Limb (tissue), 2 donors: ENCODE measurements around the gene NOXA1.
A peak's percentile ranks its signal among the peaks of the same experiment; 100 is the strongest.
"Not testable (repeated sequence)": the region's sequence is repeated elsewhere in the genome, so short reads cannot be mapped to it uniquely, and the experiment has no call there.

Experiments
- DNase-seq, 2 donors: peaks; one replicate each; pipeline ENCODE4 v3.0.0-alpha.2; 2016; ENCODE audit errors: extremely low spot score in 2 of 2

NOXA1 gene

DNA sequence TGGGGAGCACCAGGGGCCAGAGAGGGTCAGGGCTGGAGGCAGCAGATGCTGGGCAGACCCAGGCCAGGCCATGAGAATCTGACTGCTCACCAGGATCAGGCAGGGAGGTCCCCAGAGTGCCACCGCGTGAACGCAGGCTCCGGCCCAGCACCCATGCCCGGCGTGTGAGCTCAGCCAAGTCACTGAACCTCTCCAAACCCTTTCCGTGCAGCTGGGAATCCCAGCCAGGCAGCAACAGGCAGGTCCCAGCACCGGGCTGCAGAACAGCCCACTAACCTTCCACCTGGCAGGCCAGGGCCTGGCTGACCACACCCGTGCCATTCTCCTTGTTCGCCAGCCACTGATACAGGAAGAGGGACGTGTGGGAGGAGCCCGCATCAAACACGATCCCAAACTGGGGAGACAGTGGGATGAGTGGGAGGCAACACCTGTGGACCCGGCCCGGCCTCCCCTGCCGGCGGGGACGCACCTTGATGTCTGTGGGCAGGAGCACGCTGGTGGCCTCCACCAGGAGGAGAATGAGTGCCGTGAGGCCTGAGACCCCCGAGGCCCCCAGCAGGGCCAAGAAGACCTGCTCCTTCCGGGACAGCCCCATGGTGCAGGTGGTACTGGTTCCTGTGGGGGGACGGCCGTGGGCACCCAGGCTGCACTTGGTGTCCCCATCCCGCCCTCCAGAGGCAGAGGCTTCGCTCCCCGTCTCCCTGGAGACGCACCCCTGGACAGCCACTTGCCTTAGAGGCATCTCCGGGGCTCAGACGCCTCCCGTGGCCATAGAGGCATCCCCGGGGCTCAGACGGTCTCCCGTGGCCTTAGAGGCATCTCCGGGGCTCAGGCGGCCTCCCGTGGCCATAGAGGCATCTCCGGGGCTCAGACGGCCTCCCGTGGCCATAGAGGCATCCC lies 14.7 kb downstream of the NOXA1 start:
- DNase-seq: no peak

DNA sequence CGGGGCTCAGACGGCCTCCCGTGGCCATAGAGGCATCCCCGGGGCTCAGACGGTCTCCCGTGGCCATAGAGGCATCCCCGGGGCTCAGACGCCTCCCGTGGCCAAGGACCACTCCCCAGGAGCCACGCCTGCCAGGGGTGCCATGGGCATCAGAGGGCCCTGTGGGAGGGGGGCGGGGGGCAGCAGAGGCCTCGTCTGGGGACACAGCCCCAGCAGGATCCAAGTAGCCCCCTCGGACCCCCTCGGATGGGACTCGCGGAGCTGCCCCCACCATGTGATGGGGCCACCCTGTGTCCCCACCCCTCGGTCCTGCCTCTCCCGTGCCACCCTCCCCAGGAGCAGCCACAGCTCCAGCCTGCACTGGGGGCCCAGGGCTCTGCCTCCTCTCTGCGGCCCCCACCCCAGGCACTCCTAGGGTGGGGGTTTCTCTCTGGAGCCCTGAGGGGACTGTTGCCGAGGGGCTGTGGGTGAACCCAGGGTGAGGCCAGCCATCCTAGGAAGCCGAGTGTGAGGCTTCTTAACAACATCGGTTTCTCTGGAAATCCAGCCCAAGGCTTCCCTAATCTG lies 15.5 kb downstream of the NOXA1 start:
- no peak for DNase-seq

DNA sequence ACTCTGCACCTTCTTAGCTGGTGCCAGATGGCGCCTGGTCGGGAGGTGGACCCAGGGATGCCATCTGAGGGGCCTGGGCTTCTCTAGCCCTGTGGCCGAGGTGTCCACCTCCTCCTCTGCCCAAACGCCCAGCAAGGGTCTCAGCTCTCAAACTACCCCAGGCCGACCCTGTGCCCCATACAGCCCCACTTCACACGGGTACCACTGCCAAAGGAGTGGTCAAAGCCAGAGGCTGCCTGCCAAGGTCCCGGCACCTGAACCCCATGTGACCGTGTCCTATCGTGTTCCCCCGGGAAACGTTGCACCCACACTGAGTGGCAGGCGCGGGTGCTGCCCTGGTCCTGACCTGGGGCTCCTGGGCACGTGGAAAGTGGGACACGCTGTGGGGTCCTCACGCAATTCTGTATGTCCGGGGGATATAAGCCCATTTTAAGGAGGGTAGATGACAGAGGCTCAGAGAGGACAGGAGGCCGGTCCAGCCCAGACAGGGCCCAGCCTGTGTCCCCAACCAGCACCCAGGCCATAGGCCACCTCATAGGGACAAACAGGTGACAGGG lies 16.0 kb downstream of the NOXA1 start:
- no peak for DNase-seq

DNA sequence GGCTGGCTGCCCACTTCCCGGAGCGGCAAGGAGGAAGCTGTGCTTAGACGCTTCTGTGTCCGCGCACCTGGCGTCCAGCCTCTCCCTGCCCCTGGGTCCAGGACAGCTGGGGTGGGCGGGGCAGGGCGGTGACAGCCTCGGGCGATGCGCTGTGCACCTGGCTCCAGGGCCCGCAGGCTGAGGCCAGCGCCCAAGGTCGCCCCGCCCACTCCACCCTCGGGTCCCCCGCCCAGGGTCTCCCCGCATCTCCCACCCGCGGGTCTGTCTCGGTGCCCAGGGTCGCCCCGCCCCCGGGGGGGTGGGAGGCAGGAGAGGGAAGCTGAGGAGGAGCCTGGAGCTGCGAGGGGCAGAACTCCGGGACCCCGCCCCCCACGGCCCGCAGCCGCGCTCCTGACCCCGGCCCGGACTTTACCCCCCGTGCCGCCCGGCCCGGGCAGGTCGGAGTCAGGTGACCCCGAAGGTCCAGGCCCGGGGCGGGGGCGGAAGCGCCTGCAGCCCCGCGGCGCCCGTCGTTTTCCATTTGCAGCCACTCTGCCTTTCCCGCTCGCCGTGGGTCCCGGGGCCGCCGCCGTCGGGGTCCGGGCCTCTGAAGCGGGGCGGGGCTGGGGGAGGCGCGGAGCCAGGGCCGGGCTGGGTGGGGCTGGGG lies 18.2 kb downstream of the NOXA1 start, which contains the start of gene ENTPD8:
TSS of gene ENTPD8 (minus strand) at position 69 of the 646 bp plus-strand sequence. CDS start 3,072 bp downstream, outside the sequence.
- peak in 1 of 2 donors; percentile 74 for DNase-seq

DNA sequence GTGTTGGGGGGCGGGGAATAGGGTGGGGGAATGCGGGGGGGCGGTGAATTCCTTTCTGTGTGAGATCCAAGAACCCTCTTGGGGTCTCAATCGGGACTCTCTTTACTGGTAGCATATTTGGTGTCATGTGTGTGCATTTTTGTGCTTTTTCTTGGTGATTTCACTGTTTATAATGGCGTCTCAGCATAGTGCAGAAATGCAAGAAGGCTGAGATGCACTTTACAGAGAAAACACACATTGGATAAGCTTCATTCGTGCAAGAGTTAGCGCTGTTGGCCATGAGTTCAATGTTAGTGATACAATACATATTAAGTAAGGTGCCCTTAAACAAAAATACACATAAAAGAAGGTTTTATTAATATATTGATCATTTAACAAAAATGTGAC lies 18.7 kb downstream of the NOXA1 start:
- no peak for DNase-seq

DNA sequence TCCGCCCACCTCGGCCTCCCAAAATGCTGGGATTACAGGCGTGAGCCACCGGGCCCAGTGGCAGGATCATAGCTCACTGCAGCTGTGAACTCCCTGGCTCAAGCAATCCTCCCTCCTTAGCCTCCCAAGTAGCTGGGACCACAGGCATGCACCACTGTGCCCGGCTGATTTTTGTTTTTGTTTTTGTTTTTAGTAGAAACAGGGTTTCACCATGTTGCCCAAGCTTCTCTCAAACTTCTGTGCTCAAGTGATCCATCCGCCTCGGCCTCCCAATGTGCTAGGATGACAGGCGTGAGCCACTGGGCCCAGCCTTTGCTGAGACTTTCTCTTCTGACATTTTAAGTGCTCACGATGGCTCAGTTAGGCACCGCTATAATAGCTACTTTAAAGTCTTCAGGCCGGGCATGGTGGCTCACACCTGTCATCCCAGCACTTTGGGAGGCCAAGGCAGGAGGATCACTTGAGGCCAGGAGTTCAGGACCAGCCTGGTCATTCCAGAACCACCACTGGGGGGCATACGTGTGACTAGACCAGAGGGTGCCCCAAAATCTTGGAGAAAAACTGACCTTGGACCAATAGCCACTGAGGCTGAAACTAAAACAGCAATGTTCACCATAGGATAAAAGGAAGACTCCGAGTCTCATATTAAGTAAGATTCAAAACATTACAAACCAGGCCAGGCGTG lies 21.1 kb downstream of the NOXA1 start:
- DNase-seq: no peak

DNA sequence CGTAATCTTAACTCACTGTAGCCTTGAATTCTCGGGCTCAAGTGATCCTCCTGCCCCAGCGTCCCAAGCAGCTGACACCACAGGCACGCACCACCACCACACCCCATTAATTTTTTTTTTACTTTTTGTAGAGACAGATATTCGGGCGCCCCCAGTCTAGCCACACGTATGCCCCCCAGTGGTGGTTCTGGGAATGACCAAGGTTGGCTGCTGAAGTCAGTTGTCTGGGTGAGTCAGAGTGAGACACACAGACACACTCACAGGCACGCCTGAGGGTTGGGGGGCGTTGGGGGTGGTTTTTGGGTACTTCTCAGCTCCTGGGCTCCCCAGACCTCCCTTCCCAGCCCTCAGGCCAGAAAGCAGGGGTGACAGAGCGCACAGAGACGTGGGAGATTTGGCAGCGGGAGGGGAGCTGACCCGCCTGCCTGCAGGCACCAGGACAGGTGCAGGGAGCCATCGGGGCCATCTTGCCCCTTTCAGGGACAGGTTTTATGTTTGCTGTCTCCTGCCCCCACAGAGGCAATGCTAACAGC lies 22.1 kb downstream of the NOXA1 start:
- DNase-seq: peak in 1 of 2 donors; percentile 81

DNA sequence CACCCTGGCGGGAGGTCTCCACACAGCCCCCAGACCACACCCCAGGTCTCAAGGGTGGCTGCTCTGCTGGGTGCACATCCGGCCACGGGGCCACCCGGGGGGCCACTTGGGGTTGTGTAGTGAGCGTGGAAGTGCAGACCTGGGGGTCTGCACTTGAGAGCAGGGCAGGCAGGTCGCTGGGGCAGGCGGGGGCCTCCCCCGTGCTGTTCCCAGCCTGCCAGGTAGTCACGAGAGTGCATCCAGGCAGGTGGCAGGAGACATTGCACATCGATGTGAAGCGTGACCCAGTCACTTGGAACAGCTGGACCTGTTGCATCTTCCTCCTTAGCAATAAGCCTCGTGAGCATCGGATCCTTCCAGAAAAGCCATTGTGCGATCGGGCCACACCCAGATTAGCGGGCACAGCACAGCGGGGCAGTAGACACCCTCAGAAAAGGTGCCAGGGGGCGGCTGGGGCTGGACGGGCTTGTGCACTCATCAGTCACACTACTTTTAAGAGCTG lies 22.8 kb downstream of the NOXA1 start:
- no peak for DNase-seq

DNA sequence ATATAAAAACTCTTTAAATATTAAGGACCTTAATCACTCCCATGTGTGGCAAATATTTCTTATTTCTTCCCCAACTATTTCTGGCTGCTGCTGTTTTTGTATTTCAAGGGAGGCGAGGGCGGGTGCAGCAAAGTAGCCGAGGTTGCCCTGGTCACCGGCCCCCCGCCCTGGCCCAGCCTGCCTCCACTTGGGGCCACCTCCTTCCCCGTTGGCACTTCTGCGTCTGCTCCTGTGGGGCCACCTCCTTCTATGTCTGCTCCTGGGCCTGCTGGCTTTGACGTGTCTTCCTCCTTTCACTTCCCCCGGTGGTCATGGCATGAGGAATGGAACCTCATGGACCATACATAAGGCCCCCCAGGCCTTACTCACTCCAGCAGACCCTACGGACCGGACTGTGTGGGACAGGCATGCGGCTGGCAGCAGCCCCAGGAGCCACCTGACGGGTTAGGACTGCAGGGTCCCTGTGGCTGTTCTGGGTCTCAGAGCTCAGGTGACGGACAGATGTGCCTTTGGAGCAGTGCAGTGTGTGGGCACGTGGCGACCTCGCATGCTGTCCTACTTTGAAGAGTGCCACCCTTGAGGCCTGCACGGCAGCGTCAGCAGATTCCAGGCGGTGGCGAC lies 23.8 kb downstream of the NOXA1 start:
- no peak for DNase-seq

DNA sequence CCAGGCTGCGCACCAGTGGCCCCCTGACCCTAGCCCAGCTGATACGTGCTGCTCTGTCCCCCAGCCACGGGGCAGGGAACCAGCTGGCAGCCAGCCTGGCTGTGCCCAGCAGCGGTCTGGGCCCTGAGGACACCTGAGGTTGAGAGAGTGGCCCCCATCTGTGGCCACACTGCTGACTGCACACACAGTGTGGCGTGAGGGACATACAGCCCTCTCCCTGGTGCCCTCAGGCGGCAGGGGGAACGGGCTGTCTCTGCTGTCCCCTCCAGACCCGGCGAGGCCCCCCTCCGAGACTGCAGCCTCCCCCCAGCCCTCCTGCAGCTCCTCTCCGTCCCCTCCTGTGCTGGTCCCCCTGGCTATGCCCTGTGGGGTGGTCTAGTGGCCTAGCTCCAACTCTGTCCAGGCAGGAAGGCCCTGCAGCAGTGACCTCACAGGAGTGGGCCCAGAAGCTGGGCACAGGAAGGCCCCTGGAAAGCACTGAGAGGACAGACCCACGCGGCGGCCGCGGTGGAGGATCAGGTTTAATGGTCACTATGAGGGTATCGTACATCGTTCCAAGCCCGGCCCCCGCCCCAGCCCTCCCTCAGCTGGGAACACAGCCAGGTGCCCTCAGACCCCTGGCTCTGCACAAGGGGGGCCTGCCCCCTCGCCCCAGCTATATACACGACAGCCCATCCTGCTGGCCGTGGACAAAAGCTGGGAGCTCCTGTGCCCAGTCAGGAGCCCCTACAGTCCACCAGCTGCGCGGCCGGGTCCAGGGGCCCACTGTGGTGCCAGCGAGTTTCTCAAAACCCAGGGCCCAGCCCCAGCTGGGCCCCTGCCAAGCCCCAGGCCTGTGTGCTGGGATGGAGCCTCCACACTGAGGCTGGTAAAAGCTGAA lies 24.8 kb downstream of the NOXA1 start:
- no peak for DNase-seq

DNA sequence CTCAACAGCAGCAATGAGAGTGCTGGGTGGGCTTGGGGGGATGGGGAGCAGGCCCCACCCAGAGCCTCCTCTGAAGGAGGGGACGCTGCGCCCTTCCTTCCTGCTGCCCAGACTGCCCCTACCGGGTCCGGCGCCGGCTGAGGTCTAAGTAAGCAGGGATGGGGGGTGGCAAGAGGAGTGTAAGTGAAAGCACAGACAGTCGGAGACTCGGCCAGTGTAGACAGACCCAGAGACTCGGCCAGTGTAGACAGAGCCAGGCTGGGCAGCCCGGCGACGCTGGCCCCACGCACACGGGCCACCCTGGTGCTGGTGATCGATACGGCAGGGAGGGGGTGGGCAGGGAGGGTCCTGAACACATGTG lies 25.4 kb downstream of the NOXA1 start:
- no peak for DNase-seq

DNA sequence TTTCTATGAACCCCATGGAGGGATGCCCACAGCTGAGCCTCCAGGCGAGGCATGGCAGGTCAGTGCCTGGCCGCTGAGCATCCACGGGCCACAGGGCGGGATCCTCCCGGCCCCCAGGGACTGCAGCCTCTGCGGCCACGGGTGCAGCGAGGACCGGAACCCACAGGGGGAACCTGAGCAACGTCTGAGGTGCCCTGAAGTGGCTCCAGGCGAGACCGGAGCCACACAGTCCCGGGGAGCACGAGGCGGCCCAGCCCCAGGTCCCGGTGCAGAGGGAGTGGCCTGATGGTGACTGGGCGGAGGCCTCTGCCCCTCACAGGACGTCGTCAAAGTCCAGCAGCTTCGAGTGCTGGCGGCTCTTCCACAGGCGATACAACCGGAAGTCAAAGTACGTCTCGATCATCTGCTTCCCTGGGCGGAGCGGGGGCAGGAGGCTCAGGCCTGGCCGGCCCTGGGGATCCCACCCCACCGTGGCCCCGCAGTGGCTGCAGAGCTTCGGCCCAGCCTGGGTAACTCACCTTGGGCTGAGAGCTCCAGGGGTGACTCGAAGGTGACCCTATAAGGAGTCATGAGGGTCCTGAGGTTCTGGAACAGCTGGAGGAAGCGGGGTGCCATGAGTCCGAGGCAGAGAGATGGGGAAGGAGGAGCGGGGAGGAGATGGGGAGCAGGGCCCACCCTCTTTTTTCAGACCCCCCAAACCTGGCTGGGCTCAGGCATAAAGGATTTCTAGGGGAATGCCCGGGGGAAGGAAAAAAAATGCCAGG lies 26.1 kb downstream of the NOXA1 start:
- DNase-seq: no peak

DNA sequence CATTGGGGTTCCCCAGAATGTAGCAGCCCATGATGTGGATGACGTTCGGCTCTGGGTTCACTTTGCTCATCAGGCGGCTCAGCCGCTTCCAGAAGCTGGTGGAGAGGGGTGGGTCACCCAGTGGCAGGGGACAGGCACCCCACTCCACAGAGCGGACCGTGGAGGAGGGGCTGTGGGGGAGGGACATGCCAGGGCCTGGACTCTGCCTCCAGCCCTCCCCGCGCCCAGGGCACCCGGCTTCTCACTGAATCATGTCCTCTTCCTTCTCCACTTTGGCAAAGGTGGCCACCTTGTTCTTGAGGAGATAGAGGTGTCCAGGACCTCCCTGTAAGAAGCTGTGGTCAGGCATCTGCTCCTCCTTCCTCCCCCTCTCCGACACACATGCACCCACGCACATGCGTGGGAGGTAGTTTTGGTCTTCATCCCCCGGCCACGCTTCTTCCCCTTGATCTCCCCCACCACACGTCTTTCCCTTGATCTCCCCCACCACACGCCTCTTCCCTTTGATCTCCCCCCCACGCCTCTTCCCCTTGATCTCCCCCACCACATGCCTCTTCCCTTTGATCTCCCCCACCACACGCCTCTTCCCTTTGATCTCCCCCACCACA lies 26.8 kb downstream of the NOXA1 start:
- DNase-seq: peak in 1 of 2 donors; percentile 28

DNA sequence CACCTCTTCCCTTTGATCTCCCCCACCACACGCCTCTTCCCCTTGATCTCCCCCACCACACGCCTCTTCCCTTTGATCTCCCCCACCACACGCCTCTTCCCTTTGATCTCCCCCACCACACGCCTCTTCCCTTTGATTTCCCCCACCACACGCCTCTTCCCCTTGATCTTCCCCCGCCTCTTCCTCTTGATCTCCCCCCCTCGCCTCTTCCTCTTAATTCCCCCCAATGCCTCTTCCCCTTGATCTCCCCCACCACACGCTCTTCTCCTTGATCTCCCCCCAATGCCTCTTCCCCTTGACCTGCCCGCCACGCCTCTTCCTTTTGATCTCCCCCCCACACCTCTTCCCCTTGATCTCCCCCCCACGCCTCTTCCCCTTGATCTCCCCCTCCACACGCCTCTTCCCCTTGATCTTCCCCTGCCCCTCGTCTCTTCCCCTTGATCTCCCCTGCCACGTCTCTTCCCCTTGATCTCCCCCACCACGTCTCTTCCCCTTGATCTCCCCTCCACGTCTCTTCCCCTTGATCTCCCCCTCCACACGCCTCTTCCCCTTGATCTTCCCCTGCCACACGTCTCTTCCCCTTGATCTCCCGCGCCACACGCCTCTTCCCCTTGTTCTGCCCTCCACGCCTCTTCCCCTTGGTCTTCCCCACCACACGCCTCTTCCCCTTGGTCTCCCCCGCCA lies 27.5 kb downstream of the NOXA1 start:
- not testable (repeated sequence) for DNase-seq

DNA sequence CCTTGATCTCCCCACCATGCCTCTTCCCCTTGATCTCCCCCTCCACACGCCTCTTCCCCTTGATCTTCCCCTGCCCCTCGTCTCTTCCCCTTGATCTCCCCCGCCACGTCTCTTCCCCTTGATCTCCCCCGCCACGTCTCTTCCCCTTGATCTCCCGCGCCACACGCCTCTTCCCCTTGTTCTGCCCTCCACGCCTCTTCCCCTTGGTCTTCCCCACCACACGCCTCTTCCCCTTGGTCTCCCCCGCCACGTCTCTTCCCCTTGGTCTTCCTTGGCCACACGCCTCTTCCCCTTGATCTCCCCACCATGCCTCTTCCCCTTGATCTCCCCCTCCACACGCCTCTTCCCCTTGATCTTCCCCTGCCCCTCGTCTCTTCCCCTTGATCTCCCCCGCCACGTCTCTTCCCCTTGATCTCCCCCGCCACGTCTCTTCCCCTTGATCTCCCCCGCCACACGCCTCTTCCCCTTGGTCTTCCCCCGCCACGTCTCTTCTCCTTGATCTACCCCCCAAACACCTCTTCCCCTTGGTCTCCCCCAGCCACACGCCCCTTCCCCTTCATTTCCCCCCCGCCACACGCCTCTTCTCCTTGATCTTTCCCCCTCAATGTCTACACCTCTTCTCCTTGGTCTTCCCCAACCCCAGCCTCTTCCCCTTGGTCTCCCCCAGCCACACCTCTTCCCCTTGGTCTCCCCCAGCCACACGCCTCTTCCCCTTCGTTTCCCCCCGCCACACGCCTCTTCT lies 28.2 kb downstream of the NOXA1 start:
- not testable (repeated sequence) for DNase-seq

DNA sequence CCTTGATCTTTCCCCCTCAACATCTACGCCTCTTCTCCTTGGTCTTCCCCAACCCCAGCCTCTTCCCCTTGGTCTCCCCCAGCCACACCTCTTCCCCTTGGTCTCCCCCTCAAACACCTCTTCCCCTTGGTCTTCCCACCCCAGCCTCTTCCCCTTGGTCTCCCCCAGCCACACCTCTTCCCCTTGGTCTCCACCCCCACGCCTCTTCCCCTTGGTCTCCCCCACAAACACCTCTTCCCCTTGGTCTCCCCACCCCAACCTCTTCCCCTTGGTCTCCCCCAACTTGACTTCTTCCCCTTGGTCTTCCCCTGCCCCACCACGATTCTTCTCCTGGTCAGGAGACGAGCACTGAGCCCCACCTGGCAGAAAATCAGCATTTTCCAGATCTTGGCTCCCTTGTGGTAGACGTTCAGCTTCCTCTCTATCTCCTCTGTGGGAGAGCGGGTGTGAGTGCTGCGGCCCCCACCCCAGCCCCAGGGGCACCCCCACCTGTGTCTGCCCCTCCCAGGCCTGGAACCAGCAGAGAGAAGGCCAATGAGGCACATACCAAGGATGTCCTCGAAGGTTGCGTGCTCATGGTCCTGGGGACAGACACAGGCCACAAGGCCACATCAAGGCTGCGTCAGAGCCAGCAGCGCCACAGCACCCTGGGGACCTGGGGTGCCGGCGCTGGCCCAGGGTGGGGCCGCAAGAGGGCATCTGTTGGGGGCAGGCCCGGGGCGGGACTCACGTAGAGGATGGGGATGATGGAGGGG lies 29.0 kb downstream of the NOXA1 start:
- DNase-seq: peak in 1 of 2 donors; percentile 29
